ENCODE data around the gene ATG2B.
"Not testable (repeated sequence)": the region's sequence is repeated elsewhere in the genome, so short reads cannot be mapped to it uniquely, and the experiment has no call there.

Gene ATG2B

GRCh38 chr14:96251656-96252155 is 111.4 kb downstream of the ATG2B start:
- DNase-seq: no peak

- DNase-seq: no peak
These were observed 112.7 kb downstream of the ATG2B start for GRCh38 chr14:96250485-96250884.

- DNase-seq: no peak
These were observed 114.1 kb downstream of the ATG2B start for GRCh38 chr14:96249029-96249428.

- DNase-seq: no peak
These were observed 116.1 kb downstream of the ATG2B start for GRCh38 chr14:96247031-96247430.

- no peak for DNase-seq
These were observed 116.6 kb downstream of the ATG2B start for GRCh38 chr14:96246539-96246847.

GRCh38 chr14:96245710-96246538 is 117.2 kb downstream of the ATG2B start:
- DNase-seq: no peak

GRCh38 chr14:96245074-96245473 is 118.1 kb downstream of the ATG2B start:
- not testable (repeated sequence) for DNase-seq

GRCh38 chr14:96243785-96244184 is 119.4 kb downstream of the ATG2B start:
- no peak for DNase-seq

- DNase-seq: no peak
These were observed 121.0 kb downstream of the ATG2B start for GRCh38 chr14:96242126-96242525.

- no peak for DNase-seq
These were observed 122.5 kb downstream of the ATG2B start for GRCh38 chr14:96240641-96241040.

- DNase-seq: no peak
These were observed 123.4 kb downstream of the ATG2B start for GRCh38 chr14:96239711-96240141.

- DNase-seq: no peak
These were observed 124.4 kb downstream of the ATG2B start for GRCh38 chr14:96238676-96239265.

GRCh38 chr14:96237641-96238040 is 125.5 kb downstream of the ATG2B start:
- DNase-seq: no peak

- no peak for DNase-seq
These were observed 127.7 kb downstream of the ATG2B start for GRCh38 chr14:96235426-96235825.

- DNase-seq: no peak
These were observed 129.5 kb downstream of the ATG2B start for GRCh38 chr14:96233661-96234060.

- no peak for DNase-seq
These were observed 130.6 kb downstream of the ATG2B start for GRCh38 chr14:96232506-96232905.

- no peak for DNase-seq
These were observed 131.5 kb downstream of the ATG2B start for GRCh38 chr14:96231526-96232130.

GRCh38 chr14:96231056-96231455 is 132.1 kb downstream of the ATG2B start:
- no peak for DNase-seq

- DNase-seq: no peak
These were observed 133.8 kb downstream of the ATG2B start for GRCh38 chr14:96229315-96229714.
